Activated naive CD8-positive, alpha-beta T cell treated with anti-CD3 and anti-CD28 coated beads, Interleukin-2, amount 10 ng/mL, durations not matched to agents 7 days and 5 days (primary cell): ENCODE data around the gene PRKN. TPM values are rescaled to one million over a fixed set of nuclear protein-coding genes. Genes with fewer than 3 reads are reported as not detected.
"Not testable (repeated sequence)": the region's sequence is repeated elsewhere in the genome, so short reads cannot be mapped to it uniquely, and the experiment has no call there.

Source experiments
- ATAC-seq: fragments of 150-1000 bp; cut with Tn5 transposase; one replicate; pipeline ENCODE4 v1.10.0; 2021; ENCODE audit warnings: low read depth, moderate library complexity
- POLR2A ChIA-PET: fragments of 350-600 bp; sonication (Branson Sonifier 250); formaldehyde crosslinking; loops from one replicate; lab custom pipeline; 2021; ENCODE audit warnings: antibody characterized with exemption; lab: Charles Lee
- DNase-seq: peaks from one replicate; pipeline ENCODE4 v3.0.0; 2021
- H3K27ac Mint-ChIP-seq: one replicate; pipeline ENCODE4 v1.8.0; 2022; ENCODE audit warnings: mild to moderate bottlenecking, mixed read lengths
- H3K27me3 Mint-ChIP-seq: one replicate; pipeline ENCODE4 v1.8.0; 2022; ENCODE audit warnings: mild to moderate bottlenecking, moderate library complexity, mixed read lengths
- H3K36me3 Mint-ChIP-seq: one replicate; pipeline ENCODE4 v1.8.0; 2021; ENCODE audit warnings: mild to moderate bottlenecking, mixed read lengths
- H3K4me1 Mint-ChIP-seq: one replicate; pipeline ENCODE4 v1.8.0; 2021; ENCODE audit warnings: mixed read lengths
- H3K4me3 Mint-ChIP-seq: one replicate; pipeline ENCODE4 v1.8.0; 2022; ENCODE audit warnings: mild to moderate bottlenecking, moderate library complexity, mixed read lengths
- H3K9me3 Mint-ChIP-seq: one replicate; pipeline ENCODE4 v1.8.0; 2021; ENCODE audit warnings: mixed read lengths
- total RNA-seq, 2 experiments: library from RNA; stranded (reverse); gene quantifications; one replicate each; pipeline ENCODE4 v1.2.3, GENCODE V29; 2021

Gene PRKN
- total RNA-seq, 2 experiments from 2014 or later, result 1.00 to 1.5 TPM

- Mint-ChIP-seq H3K27me3 (no peaks in the 10 kb centered on the region), H3K9me3 (peaks cover 3% of the 10 kb centered on the region), H3K27ac (no peak overlapping the region), H3K36me3 (no peaks in the 10 kb centered on the region), H3K4me3 (no peak overlapping the region), H3K4me1 (no peaks in the 10 kb centered on the region)
- ATAC-seq (no peak), DNase-seq (no peak)
- POLR2A ChIA-PET, result no interaction called here
Observed at GRCh38 chr6:162408826-162409535, 318.6 kb downstream of the PRKN start.

GRCh38 chr6:162404951-162405350, 322.6 kb downstream of the PRKN start:
- POLR2A ChIA-PET, result no interaction called here
- H3K36me3 Mint-ChIP-seq, result no peaks in the 10 kb centered on the region
- no peak for DNase-seq
- H3K27me3 Mint-ChIP-seq, result no peaks in the 10 kb centered on the region
- H3K4me3 Mint-ChIP-seq, result no peak overlapping the region
- H3K4me1 Mint-ChIP-seq, result no peaks in the 10 kb centered on the region
- peaks cover 5% of the 10 kb centered on the region for H3K9me3 Mint-ChIP-seq
- no peak for ATAC-seq
- H3K27ac Mint-ChIP-seq, result no peak overlapping the region

DNA sequence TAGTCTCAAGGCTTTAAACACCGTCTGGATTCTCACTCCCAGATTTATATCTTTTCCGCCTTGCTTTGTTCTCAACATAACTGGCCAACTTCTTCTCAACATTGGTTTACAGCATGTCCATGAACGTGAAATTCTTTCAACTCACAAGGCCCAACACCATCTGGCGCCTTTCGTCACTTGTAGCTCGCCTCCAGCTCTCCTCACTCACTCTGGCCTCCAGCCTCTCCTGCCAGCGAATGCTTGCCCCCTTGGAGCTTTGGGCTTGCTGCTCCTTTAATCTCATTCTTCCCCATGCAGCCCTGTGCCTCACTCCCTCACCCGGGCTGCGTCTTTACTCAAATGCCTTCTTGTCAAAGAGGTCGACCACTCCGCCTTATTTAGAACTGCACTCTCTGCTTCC, 324.5 kb downstream of the PRKN start:
- H3K27ac Mint-ChIP-seq, result no peak overlapping the region

GRCh38 chr6:162395181-162395580, 332.4 kb downstream of the PRKN start:
- no peaks in the 10 kb centered on the region for H3K27me3 Mint-ChIP-seq
- H3K36me3 Mint-ChIP-seq, result no peaks in the 10 kb centered on the region
- DNase-seq (no peak), ATAC-seq (no peak)
- no peaks in the 10 kb centered on the region for H3K4me1 Mint-ChIP-seq
- H3K27ac Mint-ChIP-seq, result no peak overlapping the region
- H3K9me3 Mint-ChIP-seq, result no peaks in the 10 kb centered on the region
- no peak overlapping the region for H3K4me3 Mint-ChIP-seq
- POLR2A ChIA-PET, result no interaction called here

More for the DNA sequence above, 324.5 kb downstream of the PRKN start:
- Mint-ChIP-seq H3K9me3 (peaks cover 5% of the 10 kb centered on the region), H3K36me3 (no peaks in the 10 kb centered on the region), H3K4me1 (no peaks in the 10 kb centered on the region), H3K4me3 (no peak overlapping the region), H3K27me3 (no peaks in the 10 kb centered on the region)
- ATAC-seq (no peak), DNase-seq (no peak)
- POLR2A ChIA-PET, result no interaction called here

DNA sequence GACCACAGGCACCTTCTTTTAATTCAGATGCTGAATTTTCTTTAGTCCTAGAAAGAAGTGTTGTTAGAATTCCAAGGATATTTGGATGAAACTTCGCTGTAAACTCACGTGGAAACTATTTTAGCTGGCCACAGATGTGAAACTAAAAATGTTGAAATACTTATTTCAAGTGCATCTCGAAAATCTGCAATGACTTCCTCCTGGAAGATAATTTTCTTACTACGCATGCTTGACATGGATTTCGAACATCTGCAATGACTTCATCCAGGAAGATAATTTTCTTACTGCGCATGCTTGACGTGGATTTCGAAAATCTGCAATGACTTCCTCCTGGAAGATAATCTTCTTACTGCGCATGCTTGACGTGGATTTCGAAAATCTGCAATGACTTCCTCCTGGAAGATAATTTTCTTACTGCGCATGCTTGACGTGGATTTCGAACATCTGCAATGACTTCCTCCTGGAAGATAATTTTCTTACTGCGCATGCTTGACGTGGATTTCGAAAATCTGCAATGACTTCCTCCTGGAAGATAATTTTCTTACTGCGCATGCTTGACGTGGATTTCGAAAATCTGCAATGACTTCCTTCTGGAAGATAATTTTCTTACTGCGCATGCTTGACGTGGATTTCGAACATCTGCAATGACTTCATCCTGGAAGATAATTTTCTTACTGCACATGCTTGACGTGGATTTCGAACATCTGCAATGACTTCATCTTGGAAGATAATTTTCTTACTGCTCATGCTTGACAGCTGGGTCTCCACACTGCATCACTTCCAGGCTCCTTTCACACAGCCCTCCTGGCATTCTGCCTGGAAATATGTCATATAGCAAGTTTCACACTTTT, 336.4 kb downstream of the PRKN start:
- DNase-seq, ATAC-seq, H3K9me3 Mint-ChIP-seq, H3K27ac Mint-ChIP-seq, H3K4me3 Mint-ChIP-seq, H3K4me1 Mint-ChIP-seq, H3K27me3 Mint-ChIP-seq, POLR2A ChIA-PET, H3K36me3 Mint-ChIP-seq: not testable (repeated sequence)

DNA sequence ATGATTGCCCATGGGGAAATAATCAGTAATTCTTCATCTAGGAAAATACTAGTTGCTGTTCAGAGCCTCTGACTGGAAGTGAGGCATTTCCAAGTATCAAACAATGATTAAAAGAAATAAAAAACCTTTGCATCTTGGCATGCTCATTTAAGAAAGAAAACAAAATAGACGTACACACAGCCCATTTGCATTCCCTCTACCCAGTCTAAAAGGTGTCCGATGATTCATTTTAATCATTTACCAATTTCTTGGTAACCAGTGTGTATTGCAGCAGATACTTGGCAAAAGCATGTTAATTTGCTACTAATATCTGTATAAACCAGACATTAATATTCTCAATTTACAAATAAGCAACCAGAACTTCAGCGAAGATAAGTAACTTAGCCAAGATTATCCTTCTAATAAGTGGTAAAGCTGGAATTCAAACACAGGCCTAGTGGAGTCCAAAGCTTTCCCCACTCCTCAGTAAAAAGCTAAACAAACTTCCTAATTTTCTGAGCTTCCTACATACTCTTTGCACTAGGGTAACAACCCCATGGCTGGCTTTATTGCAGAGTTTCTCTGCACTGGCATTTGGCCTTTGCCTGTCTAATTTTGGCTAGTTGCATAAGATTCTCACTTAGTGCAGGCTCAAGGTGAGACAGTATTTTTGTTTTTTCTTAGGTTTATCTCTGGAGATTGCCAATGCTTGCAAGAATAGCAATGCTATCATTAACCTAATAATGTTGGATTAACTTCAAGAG, 338.1 kb downstream of the PRKN start:
- POLR2A ChIA-PET, result no interaction called here
- H3K36me3 Mint-ChIP-seq, result no peaks in the 10 kb centered on the region
- no peak for ATAC-seq

DNA sequence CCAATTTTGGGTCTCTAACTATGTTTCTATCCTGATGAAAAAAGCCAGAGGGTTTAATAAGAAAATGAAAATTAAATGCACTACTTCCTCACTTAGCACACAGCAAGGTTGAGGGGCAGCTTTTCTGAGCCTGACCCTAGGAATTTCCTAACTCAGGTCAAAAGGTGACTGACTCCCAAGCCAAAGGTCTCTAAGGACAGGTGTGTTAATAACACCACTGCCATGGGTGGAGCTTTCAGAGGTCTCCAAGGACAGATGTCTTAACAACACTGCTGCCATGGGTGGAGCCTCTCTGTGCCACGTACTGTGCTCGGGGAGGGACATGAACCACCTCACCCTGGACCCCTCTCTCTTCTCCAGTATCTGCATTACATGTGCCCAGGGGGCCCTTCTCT, 339.2 kb downstream of the PRKN start:
- Mint-ChIP-seq H3K36me3 (no peaks in the 10 kb centered on the region), H3K4me3 (no peak overlapping the region), H3K9me3 (no peaks in the 10 kb centered on the region), H3K27me3 (no peaks in the 10 kb centered on the region), H3K27ac (no peak overlapping the region), H3K4me1 (no peaks in the 10 kb centered on the region)
- DNase-seq (no peak), ATAC-seq (no peak)
- POLR2A ChIA-PET, result no interaction called here

More for the DNA sequence above, 338.1 kb downstream of the PRKN start:
- no peak for DNase-seq
- Mint-ChIP-seq H3K9me3 (no peaks in the 10 kb centered on the region), H3K4me3 (no peak overlapping the region), H3K4me1 (no peaks in the 10 kb centered on the region), H3K27ac (no peak overlapping the region), H3K27me3 (no peaks in the 10 kb centered on the region)

- Mint-ChIP-seq H3K36me3 (no peaks in the 10 kb centered on the region), H3K27ac (no peak overlapping the region), H3K4me1 (no peaks in the 10 kb centered on the region), H3K27me3 (no peaks in the 10 kb centered on the region), H3K9me3 (no peaks in the 10 kb centered on the region), H3K4me3 (no peak overlapping the region)
- no peak for DNase-seq
- POLR2A ChIA-PET, result no interaction called here
- ATAC-seq, result no peak
Observed at GRCh38 chr6:162387718-162388382, 339.7 kb downstream of the PRKN start.

DNA sequence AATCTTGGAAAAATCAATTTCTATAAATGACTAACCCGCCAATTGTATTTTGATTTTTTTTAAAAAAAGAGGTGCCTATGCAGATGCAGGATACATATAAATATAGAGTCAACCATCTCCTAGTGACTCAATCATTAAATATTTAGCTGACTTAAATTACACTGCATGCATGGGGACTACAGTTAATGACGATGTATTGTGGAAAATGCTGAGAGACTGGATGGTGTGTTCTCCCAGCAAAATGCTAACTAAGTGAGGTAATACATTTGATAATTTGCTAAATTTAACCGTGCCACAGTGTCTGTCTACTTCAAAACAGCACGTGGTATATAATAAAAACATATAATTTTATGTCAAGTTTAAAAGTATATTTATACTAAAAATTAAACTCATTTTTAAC, 341.6 kb downstream of the PRKN start:
- H3K4me3 Mint-ChIP-seq, result no peak overlapping the region
- no peaks in the 10 kb centered on the region for H3K36me3 Mint-ChIP-seq
- no peaks in the 10 kb centered on the region for H3K9me3 Mint-ChIP-seq
- no peak overlapping the region for H3K27ac Mint-ChIP-seq
- DNase-seq, result no peak
- no peaks in the 10 kb centered on the region for H3K27me3 Mint-ChIP-seq
- no peak for ATAC-seq
- no peaks in the 10 kb centered on the region for H3K4me1 Mint-ChIP-seq
- POLR2A ChIA-PET, result no interaction called here

- DNase-seq (no peak), ATAC-seq (no peak)
- H3K9me3 Mint-ChIP-seq, result peaks cover 5% of the 10 kb centered on the region
- H3K36me3 Mint-ChIP-seq, result no peaks in the 10 kb centered on the region
- no peaks in the 10 kb centered on the region for H3K4me1 Mint-ChIP-seq
- H3K4me3 Mint-ChIP-seq, result no peak overlapping the region
- POLR2A ChIA-PET, result no interaction called here
- H3K27ac Mint-ChIP-seq, result no peak overlapping the region
- H3K27me3 Mint-ChIP-seq, result peaks cover 2% of the 10 kb centered on the region
Observed at GRCh38 chr6:162379757-162380409, 347.7 kb downstream of the PRKN start.

DNA sequence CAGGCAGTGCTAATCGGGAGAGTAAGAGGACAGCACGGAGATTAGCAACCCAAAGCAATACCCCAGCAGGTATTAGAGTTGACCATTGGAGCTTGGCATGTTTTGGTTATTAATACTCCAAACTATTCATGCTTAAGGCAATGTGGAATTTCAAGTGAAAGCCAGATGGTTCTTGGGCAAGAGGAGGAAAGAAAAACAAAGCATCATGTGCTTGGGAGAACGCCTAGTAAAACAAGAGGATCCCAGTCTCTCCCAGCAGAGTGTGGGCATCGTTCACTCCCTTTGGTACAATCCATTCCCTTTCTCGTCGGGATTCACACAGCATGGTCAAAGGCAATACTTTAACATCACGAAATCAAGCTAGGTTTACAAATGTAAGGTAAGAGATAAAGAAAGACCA, 349.8 kb downstream of the PRKN start:
- POLR2A ChIA-PET, result no interaction called here
- no peak for ATAC-seq

GRCh38 chr6:162373868-162374267, 353.7 kb downstream of the PRKN start:
- Mint-ChIP-seq H3K27me3 (no peaks in the 10 kb centered on the region), H3K4me3 (no peak overlapping the region), H3K27ac (no peak overlapping the region), H3K4me1 (no peaks in the 10 kb centered on the region), H3K36me3 (no peaks in the 10 kb centered on the region), H3K9me3 (peaks cover 5% of the 10 kb centered on the region)
- POLR2A ChIA-PET, result no interaction called here
- DNase-seq, result no peak
- ATAC-seq, result no peak

More for the DNA sequence above, 349.8 kb downstream of the PRKN start:
- no peak for DNase-seq
- Mint-ChIP-seq H3K27me3 (peaks cover 2% of the 10 kb centered on the region), H3K4me1 (no peaks in the 10 kb centered on the region), H3K4me3 (no peak overlapping the region), H3K9me3 (peaks cover 5% of the 10 kb centered on the region), H3K36me3 (no peaks in the 10 kb centered on the region), H3K27ac (no peak overlapping the region)

GRCh38 chr6:162373192-162373591, 354.4 kb downstream of the PRKN start:
- no peaks in the 10 kb centered on the region for H3K36me3 Mint-ChIP-seq
- no peaks in the 10 kb centered on the region for H3K4me1 Mint-ChIP-seq
- H3K27ac Mint-ChIP-seq, result no peak overlapping the region
- peaks cover 5% of the 10 kb centered on the region for H3K9me3 Mint-ChIP-seq
- ATAC-seq (no peak), DNase-seq (no peak)
- H3K27me3 Mint-ChIP-seq, result no peaks in the 10 kb centered on the region
- no peak overlapping the region for H3K4me3 Mint-ChIP-seq
- POLR2A ChIA-PET, result no interaction called here
